B cell (primary cell): Measurements from ENCODE around the gene NFE2.

Experiments
- CTCF ChIP-seq: fragments of 200-600 bp; IDR thresholded peaks from one replicate; pipeline ENCODE4 v1.8.0; 2022; ENCODE audit warnings: antibody characterized with exemption, mild to moderate bottlenecking
- EZH2 ChIP-seq: IDR thresholded peaks from 2 replicates; pipeline ENCODE4 v1.6.1; 2012; ENCODE audit warnings: borderline replicate concordance, low read depth, mild to moderate bottlenecking, moderate library complexity, low read length; ENCODE audit not compliant: insufficient read depth, poor library complexity, severe bottlenecking

- TF ChIP-seq EZH2: no peak
- TF ChIP-seq CTCF: no peak
Observed at GRCh38 chr12:54259194-54260011, 41.4 kb downstream of the NFE2 start.
